Suprapubic skin (tissue), 4 donors: ENCODE data around the gene SAYSD1.

Source experiments
- EP300 ChIP-seq: sonication (generic); formaldehyde crosslinking; IDR thresholded peaks from one replicate; pipeline ENCODE4 v1.6.1; 2017; ENCODE audit warnings: antibody characterized with exemption
- POLR2A ChIP-seq, 2 donors: fragments of 450-650 bp; IDR thresholded peaks; one replicate each; pipeline ENCODE4 v1.6.1; 2017; ENCODE audit warnings: antibody characterized with exemption in 2 of 2, mild to moderate bottlenecking in 2 of 2, moderate library complexity in 2 of 2
- POLR2AphosphoS5 ChIP-seq, 3 donors: sonication (generic); formaldehyde crosslinking; IDR thresholded peaks; one replicate each; pipeline ENCODE4 v1.6.1; 2017; ENCODE audit warnings: antibody characterized with exemption in 3 of 3
- TF ChIP-seq, protein P1 (sequence below), 2 donors: fragments of 200-600 bp in 1 of 2; fragments of 450-650 bp in 1 of 2; sonication (generic) in 1 of 2; IDR thresholded peaks; one replicate each; pipeline ENCODE4 v1.5.1; 2016 to 2019; ENCODE audit warnings: antibody characterized with exemption in 2 of 2, mild to moderate bottlenecking in 1 of 2, moderate library complexity in 1 of 2

DNA sequence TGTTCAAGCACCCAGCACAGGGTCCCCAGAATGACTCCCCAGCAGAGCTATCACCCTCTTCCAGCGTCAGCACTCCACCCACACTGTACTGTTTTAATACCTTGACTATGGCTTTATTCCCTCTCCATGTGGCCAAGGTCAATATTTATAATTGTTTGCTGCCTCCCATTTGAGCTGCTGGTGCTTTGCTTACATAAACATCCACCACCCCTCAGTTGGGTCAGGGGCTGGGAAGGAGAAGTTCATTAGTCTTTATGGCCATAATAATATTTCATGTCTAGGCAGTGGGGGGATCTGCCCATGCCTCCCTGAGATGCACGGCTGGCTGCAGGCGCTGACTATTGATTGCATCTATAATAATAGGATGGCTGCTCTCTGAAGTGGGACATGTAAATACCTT lies 41.8 kb upstream of the SAYSD1 start:
- TF ChIP-seq, protein P1, sequence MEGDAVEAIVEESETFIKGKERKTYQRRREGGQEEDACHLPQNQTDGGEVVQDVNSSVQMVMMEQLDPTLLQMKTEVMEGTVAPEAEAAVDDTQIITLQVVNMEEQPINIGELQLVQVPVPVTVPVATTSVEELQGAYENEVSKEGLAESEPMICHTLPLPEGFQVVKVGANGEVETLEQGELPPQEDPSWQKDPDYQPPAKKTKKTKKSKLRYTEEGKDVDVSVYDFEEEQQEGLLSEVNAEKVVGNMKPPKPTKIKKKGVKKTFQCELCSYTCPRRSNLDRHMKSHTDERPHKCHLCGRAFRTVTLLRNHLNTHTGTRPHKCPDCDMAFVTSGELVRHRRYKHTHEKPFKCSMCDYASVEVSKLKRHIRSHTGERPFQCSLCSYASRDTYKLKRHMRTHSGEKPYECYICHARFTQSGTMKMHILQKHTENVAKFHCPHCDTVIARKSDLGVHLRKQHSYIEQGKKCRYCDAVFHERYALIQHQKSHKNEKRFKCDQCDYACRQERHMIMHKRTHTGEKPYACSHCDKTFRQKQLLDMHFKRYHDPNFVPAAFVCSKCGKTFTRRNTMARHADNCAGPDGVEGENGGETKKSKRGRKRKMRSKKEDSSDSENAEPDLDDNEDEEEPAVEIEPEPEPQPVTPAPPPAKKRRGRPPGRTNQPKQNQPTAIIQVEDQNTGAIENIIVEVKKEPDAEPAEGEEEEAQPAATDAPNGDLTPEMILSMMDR (IDR thresholded peaks at IDR 0.05), result no peak
- TF ChIP-seq POLR2A (IDR thresholded peaks at IDR 0.05) (no peak), EP300 (no peak), POLR2AphosphoS5 (IDR thresholded peaks at IDR 0.05) (no peak)
